HepG2 (cell line): ENCODE results near the gene SLC22A4. TPM values are rescaled to one million over a fixed set of nuclear protein-coding genes. Genes with fewer than 3 reads are reported as not detected.

Experiments
- ATAC-seq: fragments of 200-7000 bp; cut with Tn5 transposase; 3 replicates; pipeline ENCODE4 v1.9.1; 2020; ENCODE audit warnings: mild to moderate bottlenecking, moderate library complexity
- BruUV-seq: library from RNA; stranded (reverse); fragments of 400-500 nt; replicated peaks from 2 replicates; lab custom pipeline; 2021; lab: Mats Ljungman, UMichigan
- CTCF ChIA-PET: fragments of 300-600 bp; formaldehyde crosslinking; extraction: SDS; loops from one replicate; lab custom pipeline; 2021; ENCODE audit warnings: low total read pairs, inconsistent platforms, low intra/inter-chr PET ratio; lab: Yijun Ruan, JAX
- POLR2A ChIA-PET: fragments of 350-600 bp; sonication (Branson Sonifier 250); formaldehyde crosslinking; loops from one replicate; lab custom pipeline; 2020; ENCODE audit warnings: antibody characterized with exemption, inconsistent platforms; lab: Yijun Ruan, JAX
- DNase-seq: peaks from one replicate; pipeline ENCODE4 v3.0.0-alpha.2; 2015; ENCODE audit warnings: low spot score
- FAIRE-seq: peaks from 3 replicates; lab custom pipeline; 2011; peaks lifted over from hg19 to GRCh38; lab: Jason Lieb, UNC
- H2AFZ ChIP-seq: one replicate; pipeline ENCODE4 v1.6.1; 2011; ENCODE audit warnings: low read length, inconsistent platforms
- H3K27ac ChIP-seq: fragments of 300-600 bp; 3 replicates; pipeline ENCODE4 v1.8.0; 2011; ENCODE audit warnings: mixed run types, mild to moderate bottlenecking, mixed read lengths, low read length, inconsistent platforms; ENCODE audit not compliant: insufficient read depth; ENCODE audit errors: extremely low read length
- H3K27me3 ChIP-seq, 2 experiments: fragments of 200-600 bp in 1 of 2; 2 replicates in 1 of 2; 3 replicates in 1 of 2; pipeline versions ENCODE4 v1.6.0 to v1.8.0; 2011; ENCODE audit warnings: low read length in 2 of 2, mild to moderate bottlenecking in 2 of 2, moderate library complexity in 2 of 2, inconsistent platforms in 1 of 2; ENCODE audit not compliant: insufficient read depth in 2 of 2, control insufficient read depth in 1 of 2
- H3K36me3 ChIP-seq, 2 experiments: fragments of 200-600 bp in 1 of 2; replicated peaks in 1 of 2; 2 replicates in 1 of 2; 3 replicates in 1 of 2; pipeline versions ENCODE4 v1.5.1 to v1.8.0; 2011; ENCODE audit warnings: low read length in 2 of 2, inconsistent platforms in 1 of 2; ENCODE audit not compliant: insufficient read depth in 2 of 2, control insufficient read depth in 1 of 2
- H3K4me1 ChIP-seq: 2 replicates; pipeline ENCODE4 v1.5.1; 2012; ENCODE audit warnings: low read length, inconsistent platforms; ENCODE audit not compliant: insufficient read depth
- H3K4me2 ChIP-seq: 2 replicates; pipeline ENCODE4 v1.6.0; 2011; ENCODE audit warnings: low read depth, low read length, inconsistent platforms
- H3K4me3 ChIP-seq, 3 experiments: fragments of 200-600 bp in 1 of 3; sonication (generic), shearing (Covaris generic) in 1 of 3; replicated peaks in 1 of 3; 2 replicates each; pipeline ENCODE4 v1.5.1; 2011 to 2016; ENCODE audit warnings: low read length in 3 of 3, inconsistent platforms in 2 of 3, low read depth in 2 of 3, mild to moderate bottlenecking in 2 of 3, control low read depth in 1 of 3, mixed read lengths in 1 of 3; ENCODE audit not compliant: insufficient read depth in 1 of 3
- H3K79me2 ChIP-seq: one replicate; pipeline ENCODE4 v1.6.1; 2011; ENCODE audit warnings: low read length, inconsistent platforms; ENCODE audit not compliant: insufficient read depth
- H3K9ac ChIP-seq: 2 replicates; pipeline ENCODE4 v1.6.0; 2011; ENCODE audit warnings: mild to moderate bottlenecking, low read depth, low read length, inconsistent platforms; ENCODE audit not compliant: insufficient read depth
- H3K9me3 ChIP-seq: 2 replicates; pipeline ENCODE4 v1.5.1; 2012; ENCODE audit warnings: mild to moderate bottlenecking, low read length
- H4K20me1 ChIP-seq: 2 replicates; pipeline ENCODE4 v1.6.0; 2011; ENCODE audit warnings: inconsistent platforms, mild to moderate bottlenecking, low read length, moderate library complexity; ENCODE audit not compliant: insufficient read depth
- FOXA3 ChIP-seq: IDR thresholded peaks from 2 replicates; pipeline ENCODE4 v1.6.1; 2016; ENCODE audit warnings: missing genetic modification reagents, missing compliant biosample characterization
- HNRNPH1 ChIP-seq: fragments of 200-400 bp; formaldehyde crosslinking; optimal IDR thresholded peaks from 2 replicates; pipeline ENCODE3; 2017; ENCODE audit warnings: mild to moderate bottlenecking, low read depth, low read length
- HOXA5 ChIP-seq: sonication (generic); formaldehyde crosslinking; IDR thresholded peaks from 2 replicates; pipeline ENCODE4 v1.4.0; 2020; ENCODE audit warnings: missing genetic modification reagents
- MED1 ChIP-seq: sonication (generic); formaldehyde crosslinking; IDR thresholded peaks from 2 replicates; pipeline ENCODE4 v1.4.0; 2020; ENCODE audit warnings: missing genetic modification reagents
- PRDM4 ChIP-seq: sonication (generic); formaldehyde crosslinking; IDR thresholded peaks from 2 replicates; pipeline ENCODE4 v1.9.0; 2021; ENCODE audit warnings: missing genetic modification reagents, borderline replicate concordance
- ZNF292 ChIP-seq: sonication (generic); formaldehyde crosslinking; IDR thresholded peaks from 2 replicates; pipeline ENCODE4 v1.8.1; 2022; ENCODE audit warnings: mild to moderate bottlenecking, low read depth, missing genetic modification reagents, borderline replicate concordance
- ZNF709 ChIP-seq: sonication (generic); formaldehyde crosslinking; IDR thresholded peaks from 2 replicates; pipeline ENCODE4 v1.5.0; 2020; ENCODE audit warnings: mild to moderate bottlenecking, missing genetic modification reagents
- WGBS: methylation state at CpG from one replicate; pipeline ENCODE4 v1.1.6; 2017; ENCODE audit warnings: low lambda C conversion rate; 5-methylcytosine and 5-hydroxymethylcytosine counted together
- in situ Hi-C: cut with HindIII; loops from 2 replicates; pipeline ENCODE4 v1.10.0; 2017; ENCODE audit warnings: low pct_unique_long_range_greater_than_20kb; ENCODE audit not compliant: extremely low pct_ligation_motif_present
- intact Hi-C: fragments of 100-400 bp; cut with micrococcal nuclease; formaldehyde crosslinking; loops from one replicate; pipeline ENCODE4 v1.10.0; 2022; ENCODE audit not compliant: unreplicated experiment
- polyA plus RNA-seq, 8 experiments: library from polyadenylated mRNA; depleted of rRNA in 3 of 8; stranded (reverse) in 7 of 8; unstranded in 1 of 8; fragments of >200 nt; fragmentation: Illumina TruSeq in 4 of 8; extraction: Trizol in 4 of 8; gene quantifications; 2 replicates each; pipeline versions ENCODE4 v1.2.1 to v1.2.3, GENCODE V29; 2011 to 2016; ENCODE audit warnings: low read depth in 4 of 8, missing spikeins in 1 of 8, mixed read lengths in 1 of 8; ENCODE audit not compliant: insufficient read depth in 1 of 8
- total RNA-seq, 5 experiments: library from RNA; depleted of rRNA; stranded (reverse); fragments of >200 nt; fragmentation: Illumina TruSeq; extraction: Trizol; gene quantifications; 2 replicates each; pipeline ENCODE4 v1.2.3, GENCODE V29; 2016; ENCODE audit warnings: low read depth in 1 of 5

Gene SLC22A4
- total and polyA plus RNA-seq, 2 of the 13 experiments (the other 11 are each of a cell fraction or from before 2014, with no cell fraction given) = 0.33 to 0.62 TPM

GRCh38 chr5:132376694-132377641 is 82.8 kb downstream of the SLC22A4 start (continued):
- TF ChIP-seq ZNF292 (no peak), ZNF709 (CRISPR knock-in tag) (no peak), HNRNPH1 (no peak), MED1 (no peak), FOXA3 (CRISPR knock-in tag) (no peak)

- Histone ChIP-seq H3K4me3 (no peak overlapping the region), H4K20me1 (no peaks in the 10 kb centered on the region), H3K27me3 (no peaks in the 10 kb centered on the region), H3K79me2 (no peaks in the 10 kb centered on the region), H3K4me1 (peaks cover 44% of the 10 kb centered on the region), H3K27ac (no peak overlapping the region), H3K9ac (no peak overlapping the region), H2AFZ (no peak overlapping the region), H3K9me3 (no peaks in the 10 kb centered on the region), H3K36me3 (peaks cover 2 to 9% of the 10 kb centered on the region in 2 experiments; a peak in 2 of 5 replicates), H3K4me2 (no peak overlapping the region)
- CTCF ChIA-PET = no interaction called here
- BruUV-seq = no TSS peak
- intact Hi-C loops (no loop called here), in situ Hi-C loops (loop anchor here (25.0 kb wide), 1 partner anchor 285 kb away; the partner anchor contains the start of genes IL13 and IL4)
- TF ChIP-seq PRDM4 (CRISPR knock-in tag) = no peak
- TF ChIP-seq HOXA5 (CRISPR knock-in tag) = no peak
- POLR2A ChIA-PET = interaction anchor here (1.5 kb wide), 1 partner anchor 8 kb away, joined by 5 read pairs; the partner anchor contains the start of gene SLC22A5
- DNase-seq (no peak), ATAC-seq (no peak), FAIRE-seq (no peak)
- WGBS = 94% methylated on average over 4 of the region's 7 CpGs
Observed at GRCh38 chr5:132377738-132378137, 83.5 kb downstream of the SLC22A4 start.
